Natural killer cell (primary cell): Measurements from ENCODE around the gene MUC5B. TPM values are rescaled to one million over a fixed set of nuclear protein-coding genes. Genes with fewer than 3 reads are reported as not detected.

Experiments
- ATAC-seq, 3 donors: fragments of 150-1000 bp in 2 of 3; fragments of 200-7000 bp in 1 of 3; cut with Tn5 transposase; 1 replicate in 1 of 3; 2 replicates in 2 of 3; pipeline ENCODE4 v1.10.0; 2021; ENCODE audit warnings: mild to moderate bottlenecking in 2 of 3, moderate library complexity in 2 of 3
- DNase-seq, 2 donors: peaks; one replicate each; pipeline versions ENCODE4 v3.0.0 to v3.0.0-alpha.2; 2013 to 2021; ENCODE audit warnings: mixed read lengths in 1 of 2
- H3K27ac ChIP-seq: one replicate; pipeline ENCODE4 v1.5.1; 2013; ENCODE audit warnings: mild to moderate bottlenecking, low read length
- H3K27me3 ChIP-seq: one replicate; pipeline ENCODE4 v1.6.1; 2013; ENCODE audit warnings: low read length; ENCODE audit not compliant: control insufficient read depth, insufficient read depth
- H3K36me3 ChIP-seq: one replicate; pipeline ENCODE4 v1.6.1; 2013; ENCODE audit warnings: low read length; ENCODE audit not compliant: control insufficient read depth, insufficient read depth
- H3K4me1 ChIP-seq: one replicate; pipeline ENCODE4 v1.6.1; 2013; ENCODE audit warnings: low read length; ENCODE audit not compliant: control insufficient read depth, insufficient read depth
- H3K4me3 ChIP-seq: one replicate; pipeline ENCODE4 v1.5.1; 2013; ENCODE audit warnings: low read length
- H3K9me3 ChIP-seq: one replicate; pipeline ENCODE4 v1.6.1; 2013; ENCODE audit warnings: low read length; ENCODE audit not compliant: control insufficient read depth, insufficient read depth
- H3K27ac Mint-ChIP-seq, 2 donors: one replicate each; pipeline ENCODE4 v1.8.0; 2022; ENCODE audit warnings: mild to moderate bottlenecking in 2 of 2, mixed read lengths in 2 of 2, moderate library complexity in 1 of 2
- H3K27me3 Mint-ChIP-seq, 2 donors: one replicate each; pipeline ENCODE4 v1.8.0; 2022; ENCODE audit warnings: low read depth in 2 of 2, mixed read lengths in 2 of 2
- H3K36me3 Mint-ChIP-seq: one replicate; pipeline ENCODE4 v1.8.0; 2022; ENCODE audit warnings: mixed read lengths
- H3K4me1 Mint-ChIP-seq, 2 donors: one replicate each; pipeline ENCODE4 v1.8.0; 2022; ENCODE audit warnings: mixed read lengths in 2 of 2
- H3K4me3 Mint-ChIP-seq: one replicate; pipeline ENCODE4 v1.8.0; 2022; ENCODE audit warnings: mild to moderate bottlenecking, moderate library complexity, mixed read lengths
- H3K9me3 Mint-ChIP-seq, 2 donors: one replicate each; pipeline ENCODE4 v1.8.0; 2022; ENCODE audit warnings: mixed read lengths in 2 of 2
- WGBS: methylation state at CpG from one replicate; pipeline ENCODE4 v1.1.7; 2013; ENCODE audit warnings: missing lambda C conversion rate; ENCODE audit not compliant: insufficient coverage; 5-methylcytosine and 5-hydroxymethylcytosine counted together
- intact Hi-C: fragments of 100-400 bp; cut with micrococcal nuclease; formaldehyde crosslinking; loops from one replicate; pipeline ENCODE4 v1.14.2; 2022
- total RNA-seq, 4 donors: library from RNA; stranded (reverse); fragments of 120-200 nt in 1 of 4; gene quantifications; one replicate each; pipeline versions ENCODE4 v1.2.3 to v1.2.4, GENCODE V29; 2013 to 2022
- TF ChIP-seq, protein P1 (sequence below): fragments of 200-600 bp; IDR thresholded peaks from one replicate; pipeline ENCODE4 v1.8.0; 2022; ENCODE audit warnings: antibody characterized with exemption

The MUC5B gene
- total RNA-seq, 3 donors from 2014 or later (not counting 1 experiment from before 2014, with no cell fraction given) = not detected

GRCh38 chr11:1217151-1217550 lies 5.7 kb upstream of the MUC5B start:
- WGBS = 91% methylated on average over 17 of the region's 17 CpGs
- Mint-ChIP-seq H3K36me3 (peaks cover 5% of the 10 kb centered on the region), H3K4me3 (no peak overlapping the region), H3K4me1 (no peaks in the 10 kb centered on the region), H3K9me3 (peaks cover 3 to 8% of the 10 kb centered on the region in 2 donors), H3K27ac (no peak overlapping the region), H3K27me3 (peaks cover 4 to 9% of the 10 kb centered on the region in 2 donors)
- Histone ChIP-seq H3K9me3 (no peaks in the 10 kb centered on the region), H3K27me3 (no peaks in the 10 kb centered on the region), H3K36me3 (no peaks in the 10 kb centered on the region), H3K4me1 (no peaks in the 10 kb centered on the region), H3K4me3 (no peak overlapping the region), H3K27ac (no peak overlapping the region)
- no peak for DNase-seq
- intact Hi-C loops = no loop called here
- TF ChIP-seq, protein P1, sequence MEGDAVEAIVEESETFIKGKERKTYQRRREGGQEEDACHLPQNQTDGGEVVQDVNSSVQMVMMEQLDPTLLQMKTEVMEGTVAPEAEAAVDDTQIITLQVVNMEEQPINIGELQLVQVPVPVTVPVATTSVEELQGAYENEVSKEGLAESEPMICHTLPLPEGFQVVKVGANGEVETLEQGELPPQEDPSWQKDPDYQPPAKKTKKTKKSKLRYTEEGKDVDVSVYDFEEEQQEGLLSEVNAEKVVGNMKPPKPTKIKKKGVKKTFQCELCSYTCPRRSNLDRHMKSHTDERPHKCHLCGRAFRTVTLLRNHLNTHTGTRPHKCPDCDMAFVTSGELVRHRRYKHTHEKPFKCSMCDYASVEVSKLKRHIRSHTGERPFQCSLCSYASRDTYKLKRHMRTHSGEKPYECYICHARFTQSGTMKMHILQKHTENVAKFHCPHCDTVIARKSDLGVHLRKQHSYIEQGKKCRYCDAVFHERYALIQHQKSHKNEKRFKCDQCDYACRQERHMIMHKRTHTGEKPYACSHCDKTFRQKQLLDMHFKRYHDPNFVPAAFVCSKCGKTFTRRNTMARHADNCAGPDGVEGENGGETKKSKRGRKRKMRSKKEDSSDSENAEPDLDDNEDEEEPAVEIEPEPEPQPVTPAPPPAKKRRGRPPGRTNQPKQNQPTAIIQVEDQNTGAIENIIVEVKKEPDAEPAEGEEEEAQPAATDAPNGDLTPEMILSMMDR = no peak
- no peak for ATAC-seq

DNA sequence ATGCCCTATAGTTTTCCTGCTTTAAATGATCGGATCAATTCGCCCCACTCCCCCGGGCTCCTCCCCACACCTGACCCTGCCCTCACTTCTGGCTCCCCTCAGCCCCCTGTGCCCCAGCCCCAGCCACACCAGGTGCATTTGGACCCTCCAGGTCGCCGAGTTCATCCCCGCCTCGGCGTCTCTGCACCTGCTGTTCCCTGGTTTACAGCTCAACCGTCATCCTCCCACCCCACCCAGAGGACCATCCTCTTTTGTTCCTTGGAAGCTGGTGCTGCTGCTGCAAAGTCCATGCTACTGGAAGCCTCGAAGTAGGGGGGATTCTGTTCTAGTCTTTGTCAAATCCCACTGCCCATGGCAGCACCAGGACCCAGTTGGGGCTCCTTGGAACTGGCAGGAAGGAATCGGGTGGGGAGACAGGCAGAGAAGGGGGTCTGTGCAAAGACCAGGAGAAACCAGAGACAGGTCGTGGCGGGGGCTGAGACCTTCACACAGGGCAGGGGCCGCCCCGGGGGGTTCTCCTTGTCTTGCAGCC lies 4.5 kb upstream of the MUC5B start:
- Histone ChIP-seq H3K4me1 (no peaks in the 10 kb centered on the region), H3K9me3 (no peaks in the 10 kb centered on the region), H3K4me3 (no peak overlapping the region), H3K27me3 (no peaks in the 10 kb centered on the region), H3K27ac (no peak overlapping the region), H3K36me3 (no peaks in the 10 kb centered on the region)
- peaks cover 0 to 4% of the 10 kb centered on the region in 2 donors for H3K27me3 Mint-ChIP-seq
- H3K4me1 Mint-ChIP-seq = no peaks in the 10 kb centered on the region
- H3K36me3 Mint-ChIP-seq = no peaks in the 10 kb centered on the region
- 72% methylated on average over 15 of the region's 15 CpGs for WGBS
- peaks cover 0 to under 1% of the 10 kb centered on the region in 2 donors for H3K9me3 Mint-ChIP-seq
- intact Hi-C loops = no loop called here
- no peak for ATAC-seq
- no peak for DNase-seq
- no peak overlapping the region for H3K4me3 Mint-ChIP-seq
- no peak overlapping the region for H3K27ac Mint-ChIP-seq
- TF ChIP-seq, protein P1 = no peak

DNA sequence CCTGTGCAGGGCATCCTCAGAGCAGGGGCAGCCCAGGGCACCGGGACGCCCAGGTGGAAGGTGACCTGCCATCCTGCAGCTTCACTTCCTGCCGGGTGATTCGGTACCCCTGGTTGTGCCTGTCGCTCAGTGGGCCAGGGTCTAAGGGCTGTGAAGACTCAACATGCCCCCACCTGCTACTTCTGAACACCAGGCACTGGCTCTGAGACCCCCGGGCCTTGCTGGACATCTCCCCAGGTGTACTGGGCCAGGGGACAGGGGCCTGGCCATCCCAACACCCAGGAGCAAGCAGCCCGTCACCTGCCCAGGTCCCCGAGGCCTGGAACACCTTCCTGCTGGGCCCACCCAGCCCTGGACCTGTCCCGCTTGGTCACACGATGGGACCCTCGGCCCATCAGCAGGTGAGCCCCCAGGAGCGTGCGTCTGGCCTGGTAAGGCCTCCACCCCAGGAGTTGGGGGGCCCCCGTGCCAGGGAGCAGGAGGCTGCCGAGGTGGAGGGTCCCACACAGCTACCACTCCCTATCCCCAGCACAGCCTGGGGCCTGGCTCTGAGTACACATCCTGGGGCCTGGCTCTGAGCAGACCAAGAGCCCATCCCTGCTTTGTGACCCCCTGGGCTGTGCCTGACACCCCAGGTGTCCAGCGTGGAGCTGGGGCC lies 3.9 kb upstream of the MUC5B start:
- no peak overlapping the region for H3K27ac Mint-ChIP-seq
- no peaks in the 10 kb centered on the region for H3K4me1 Mint-ChIP-seq
- no peak overlapping the region for H3K4me3 Mint-ChIP-seq
- ATAC-seq (no peak), DNase-seq (no peak)
- H3K27me3 ChIP-seq = no peaks in the 10 kb centered on the region
- 87% methylated on average over 16 of the region's 16 CpGs for WGBS
- no peaks in the 10 kb centered on the region for H3K9me3 Mint-ChIP-seq
- H3K4me1 ChIP-seq = no peaks in the 10 kb centered on the region
- no peak overlapping the region for H3K4me3 ChIP-seq
- TF ChIP-seq, protein P1 = no peak
- no peaks in the 10 kb centered on the region for H3K36me3 Mint-ChIP-seq
- H3K36me3 ChIP-seq = no peaks in the 10 kb centered on the region
- peaks cover 0 to 2% of the 10 kb centered on the region in 2 donors for H3K27me3 Mint-ChIP-seq
- H3K27ac ChIP-seq = no peak overlapping the region
- H3K9me3 ChIP-seq = no peaks in the 10 kb centered on the region
- intact Hi-C loops = no loop called here

DNA sequence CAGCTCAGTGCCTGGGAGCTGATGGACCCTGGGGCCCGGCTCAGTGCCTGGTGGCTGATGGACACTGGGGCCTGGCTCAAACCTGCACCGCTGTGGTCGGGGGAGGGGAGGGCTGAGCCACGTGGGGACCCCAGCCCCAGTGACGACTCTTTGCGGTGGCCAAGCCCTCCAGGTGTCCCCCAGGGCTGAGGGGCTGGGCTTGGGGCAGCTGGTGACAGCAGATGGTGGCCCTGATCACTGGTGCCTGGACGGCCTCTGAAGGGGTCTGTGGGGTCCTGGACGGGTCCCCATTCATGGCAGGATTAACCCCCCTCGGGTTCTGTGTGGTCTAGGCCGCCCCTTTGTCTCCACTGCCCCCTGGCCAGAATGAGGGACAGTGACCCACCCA lies 3.4 kb upstream of the MUC5B start:
- WGBS = 74% methylated on average over 10 of the region's 10 CpGs
- Histone ChIP-seq H3K36me3 (no peaks in the 10 kb centered on the region), H3K9me3 (no peaks in the 10 kb centered on the region), H3K27ac (no peak overlapping the region), H3K27me3 (no peaks in the 10 kb centered on the region), H3K4me1 (no peaks in the 10 kb centered on the region), H3K4me3 (no peak overlapping the region)
- H3K4me1 Mint-ChIP-seq = no peaks in the 10 kb centered on the region
- intact Hi-C loops = no loop called here
- H3K27ac Mint-ChIP-seq = no peak overlapping the region
- H3K4me3 Mint-ChIP-seq = no peak overlapping the region
- no peaks in the 10 kb centered on the region for H3K9me3 Mint-ChIP-seq
- TF ChIP-seq, protein P1 = no peak
- no peak for ATAC-seq
- H3K27me3 Mint-ChIP-seq = no peaks in the 10 kb centered on the region
- no peaks in the 10 kb centered on the region for H3K36me3 Mint-ChIP-seq
- DNase-seq = no peak
